Parathyroid adenoma (tissue), 2 donors: ENCODE measurements around the gene CENPM.

Experiments used
- H2AFZ ChIP-seq: fragments of 300-600 bp; sonication (generic); one replicate; pipeline ENCODE4 v1.7.0; 2017; ENCODE audit warnings: antibody characterized with exemption, mild to moderate bottlenecking
- H3K27ac ChIP-seq: fragments of 300-600 bp; sonication (generic); one replicate; pipeline ENCODE4 v1.7.0; 2017
- H3K27me3 ChIP-seq: fragments of 300-600 bp; sonication (generic); one replicate; pipeline ENCODE4 v1.7.0; 2017; ENCODE audit warnings: low read length; ENCODE audit not compliant: control insufficient read depth, insufficient read depth
- H3K36me3 ChIP-seq: fragments of 300-600 bp; sonication (generic); one replicate; pipeline ENCODE4 v1.7.0; 2017; ENCODE audit warnings: low read length; ENCODE audit not compliant: control insufficient read depth, insufficient read depth
- H3K4me1 ChIP-seq: fragments of 300-600 bp; sonication (generic); one replicate; pipeline ENCODE4 v1.7.0; 2017; ENCODE audit warnings: control low read depth
- H3K4me2 ChIP-seq: fragments of 300-600 bp; sonication (generic); one replicate; pipeline ENCODE4 v1.7.0; 2017; ENCODE audit warnings: low read length
- H3K4me3 ChIP-seq: fragments of 300-600 bp; sonication (generic); one replicate; pipeline ENCODE4 v1.7.0; 2017; ENCODE audit warnings: low read depth, low read length
- H3K79me2 ChIP-seq: fragments of 300-600 bp; sonication (generic); one replicate; pipeline ENCODE4 v1.7.0; 2017; ENCODE audit warnings: control low read depth
- H3K9ac ChIP-seq: fragments of 300-600 bp; sonication (generic); one replicate; pipeline ENCODE4 v1.7.0; 2017; ENCODE audit warnings: mild to moderate bottlenecking
- H3K9me3 ChIP-seq: fragments of 300-600 bp; sonication (generic); one replicate; pipeline ENCODE4 v1.7.0; 2017; ENCODE audit warnings: low read length; ENCODE audit not compliant: control insufficient read depth
- CTCF ChIP-seq: fragments of 300-600 bp; sonication (generic); IDR thresholded peaks from one replicate; pipeline ENCODE4 v1.7.0; 2017; ENCODE audit warnings: antibody characterized with exemption, mild to moderate bottlenecking
- donor health status: primary hyperparathyroidism.

CENPM gene

GRCh38 chr22:41905411-41906202 is 41.3 kb downstream of the CENPM start:
- no peak overlapping the region for H3K4me2 ChIP-seq
- H3K9me3 ChIP-seq, result no peaks in the 10 kb centered on the region
- no peaks in the 10 kb centered on the region for H3K79me2 ChIP-seq
- H2AFZ ChIP-seq, result no peak overlapping the region
- peaks cover under 1% of the 10 kb centered on the region for H3K4me1 ChIP-seq
- H3K36me3 ChIP-seq, result no peaks in the 10 kb centered on the region
- H3K4me3 ChIP-seq, result no peak overlapping the region
- no peak for TF ChIP-seq CTCF
- no peak overlapping the region for H3K27ac ChIP-seq
- no peaks in the 10 kb centered on the region for H3K27me3 ChIP-seq
- no peak overlapping the region for H3K9ac ChIP-seq

- no peak overlapping the region for H3K9ac ChIP-seq
- no peak overlapping the region for H3K27ac ChIP-seq
Observed at GRCh38 chr22:41904450-41905410, 42.2 kb downstream of the CENPM start.

GRCh38 chr22:41902932-41903421 is 44.0 kb downstream of the CENPM start:
- TF ChIP-seq CTCF, result no peak
- H3K79me2 ChIP-seq, result no peaks in the 10 kb centered on the region
- no peak overlapping the region for H3K27ac ChIP-seq
- H3K36me3 ChIP-seq, result no peaks in the 10 kb centered on the region
- no peak overlapping the region for H2AFZ ChIP-seq
- no peaks in the 10 kb centered on the region for H3K27me3 ChIP-seq
- H3K4me1 ChIP-seq, result no peaks in the 10 kb centered on the region
- H3K9ac ChIP-seq, result no peak overlapping the region
- H3K4me2 ChIP-seq, result no peak overlapping the region
- no peak overlapping the region for H3K4me3 ChIP-seq
- H3K9me3 ChIP-seq, result no peaks in the 10 kb centered on the region

More at GRCh38 chr22:41904450-41905410, 42.2 kb downstream of the CENPM start:
- H3K4me3 ChIP-seq, result no peak overlapping the region
- no peak overlapping the region for H2AFZ ChIP-seq
- no peaks in the 10 kb centered on the region for H3K36me3 ChIP-seq
- H3K4me2 ChIP-seq, result no peak overlapping the region
- no peak for TF ChIP-seq CTCF
- no peaks in the 10 kb centered on the region for H3K27me3 ChIP-seq
- no peaks in the 10 kb centered on the region for H3K9me3 ChIP-seq
- no peaks in the 10 kb centered on the region for H3K79me2 ChIP-seq
- no peaks in the 10 kb centered on the region for H3K4me1 ChIP-seq

- no peak overlapping the region for H3K9ac ChIP-seq
- H3K9me3 ChIP-seq, result no peaks in the 10 kb centered on the region
- H3K4me1 ChIP-seq, result no peaks in the 10 kb centered on the region
- TF ChIP-seq CTCF, result no peak
- H3K4me2 ChIP-seq, result no peak overlapping the region
- no peaks in the 10 kb centered on the region for H3K79me2 ChIP-seq
- H3K4me3 ChIP-seq, result no peak overlapping the region
- no peaks in the 10 kb centered on the region for H3K27me3 ChIP-seq
- no peak overlapping the region for H3K27ac ChIP-seq
- no peaks in the 10 kb centered on the region for H3K36me3 ChIP-seq
- no peak overlapping the region for H2AFZ ChIP-seq
Observed at GRCh38 chr22:41902016-41902415, 44.9 kb downstream of the CENPM start.
